ENCODE results near the gene PLA2G3.

- no peak for TF ChIP-seq ATF3 (IDR thresholded peaks at IDR 0.05; ENCODE audit: insufficient read depth, low read depth, low read length)
- TF ChIP-seq CTCF (IDR thresholded peaks at IDR 0.05; ENCODE audit: control extremely low read depth in 1 of 3, insufficient read depth in 1 of 3, low read depth in 1 of 3, low read length in 3 of 3) = no peak
- TF ChIP-seq POLR2A (IDR thresholded peaks at IDR 0.05; ENCODE audit: control extremely low read depth in 1 of 2, low read depth in 2 of 2, low read length in 2 of 2) = no peak
- no peak for TF ChIP-seq TAF1 (IDR thresholded peaks at IDR 0.05; ENCODE audit: low read depth, low read length)
- TF ChIP-seq TBP (IDR thresholded peaks at IDR 0.05; ENCODE audit: low read depth, low read length) = no peak
- peak; percentile 58 for TF ChIP-seq E2F6 (IDR thresholded peaks at IDR 0.05)
- TF ChIP-seq MAX (IDR thresholded peaks at IDR 0.05) = peak; percentile 90
- no peak for TF ChIP-seq CBX5 (IDR thresholded peaks at IDR 0.05; ENCODE audit: low read depth, low read length)
- TF ChIP-seq SAP30 (IDR thresholded peaks at IDR 0.05; ENCODE audit: insufficient read depth, insufficient replicate concordance, low read length) = no peak
- no peak for TF ChIP-seq RFX5 (IDR thresholded peaks at IDR 0.05; ENCODE audit: borderline replicate concordance, low read depth, low read length)
- TF ChIP-seq EP300 (IDR thresholded peaks at IDR 0.05; ENCODE audit: borderline replicate concordance in 1 of 2, low read depth in 2 of 2, low read length in 2 of 2) = no peak
- TF ChIP-seq GTF2F1 (IDR thresholded peaks at IDR 0.05; ENCODE audit: borderline replicate concordance, low read depth, low read length) = no peak
- no peak for TF ChIP-seq CREB1 (IDR thresholded peaks at IDR 0.05)
- TF ChIP-seq HDAC2 (IDR thresholded peaks at IDR 0.05; ENCODE audit: borderline replicate concordance in 1 of 2, low read depth in 2 of 2, low read length in 2 of 2) = no peak
These were observed 13.0 kb downstream of the PLA2G3 start for GRCh38 chr22:31127181-31127772.

All from H1 (cell line).